GM06990 (cell line): ENCODE results near the gene IFRD2.

Experiments used
- DNase-seq: peaks from one replicate; pipeline ENCODE4 v3.0.0-alpha.2; 2011; ENCODE audit not compliant: insufficient read length; ENCODE audit errors: extremely low read depth
- H3K27me3 ChIP-seq: replicated peaks from 2 replicates; pipeline ENCODE4 v1.6.0; 2011; ENCODE audit warnings: low read length; ENCODE audit not compliant: control insufficient read depth, insufficient read depth
- H3K36me3 ChIP-seq: 2 replicates; pipeline ENCODE4 v1.5.1; 2011; ENCODE audit warnings: low read length; ENCODE audit not compliant: control insufficient read depth, insufficient read depth
- H3K4me3 ChIP-seq: replicated peaks from 2 replicates; pipeline ENCODE4 v1.5.1; 2011; ENCODE audit warnings: low read depth, mild to moderate bottlenecking, control low read depth, low read length
- TF ChIP-seq, protein P1 (sequence below): IDR thresholded peaks from 2 replicates; pipeline ENCODE4 v1.5.1; 2011; ENCODE audit warnings: low read length, control low read depth, mild to moderate bottlenecking, inconsistent platforms; ENCODE audit not compliant: insufficient read depth, poor library complexity, severe bottlenecking

IFRD2 gene

DNA sequence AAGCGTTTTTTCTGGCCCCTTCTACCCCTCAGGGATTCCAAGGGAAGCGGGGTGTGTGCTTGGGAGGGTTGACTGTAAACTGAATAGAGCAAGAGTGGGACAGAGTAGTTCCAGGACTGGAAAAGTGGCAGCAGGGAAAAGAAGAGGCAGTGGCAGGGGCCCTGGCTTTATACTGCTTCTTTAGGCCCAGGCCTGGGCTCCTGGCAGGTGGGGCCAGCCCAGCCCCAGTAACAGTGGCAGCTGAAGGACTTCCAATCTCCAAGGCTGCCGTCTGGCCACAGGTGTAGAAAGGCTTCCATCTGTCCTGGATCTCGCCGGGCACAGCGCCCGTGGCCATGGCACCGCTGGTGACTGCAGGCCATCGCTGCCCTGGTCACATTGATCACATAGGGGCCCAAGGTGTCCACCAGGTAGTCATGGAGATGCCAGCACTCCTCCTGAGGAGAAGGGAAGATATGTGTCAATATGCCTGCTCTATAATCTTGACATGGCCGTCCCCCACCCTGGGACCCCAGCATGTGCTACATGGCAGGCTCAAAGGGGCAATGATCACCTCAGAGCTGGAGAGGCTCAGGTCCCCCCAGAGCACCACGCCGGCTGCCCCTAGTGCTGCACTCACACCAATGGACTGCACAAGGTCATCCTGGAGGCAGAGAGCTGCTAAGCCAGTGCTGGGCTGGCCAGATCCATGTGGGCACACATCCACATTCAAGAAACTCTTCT, 1.0 kb upstream of the IFRD2 start:
- H3K4me3 ChIP-seq = peak overlapping the region; percentile 64
- no peak for DNase-seq
- TF ChIP-seq, protein P1, sequence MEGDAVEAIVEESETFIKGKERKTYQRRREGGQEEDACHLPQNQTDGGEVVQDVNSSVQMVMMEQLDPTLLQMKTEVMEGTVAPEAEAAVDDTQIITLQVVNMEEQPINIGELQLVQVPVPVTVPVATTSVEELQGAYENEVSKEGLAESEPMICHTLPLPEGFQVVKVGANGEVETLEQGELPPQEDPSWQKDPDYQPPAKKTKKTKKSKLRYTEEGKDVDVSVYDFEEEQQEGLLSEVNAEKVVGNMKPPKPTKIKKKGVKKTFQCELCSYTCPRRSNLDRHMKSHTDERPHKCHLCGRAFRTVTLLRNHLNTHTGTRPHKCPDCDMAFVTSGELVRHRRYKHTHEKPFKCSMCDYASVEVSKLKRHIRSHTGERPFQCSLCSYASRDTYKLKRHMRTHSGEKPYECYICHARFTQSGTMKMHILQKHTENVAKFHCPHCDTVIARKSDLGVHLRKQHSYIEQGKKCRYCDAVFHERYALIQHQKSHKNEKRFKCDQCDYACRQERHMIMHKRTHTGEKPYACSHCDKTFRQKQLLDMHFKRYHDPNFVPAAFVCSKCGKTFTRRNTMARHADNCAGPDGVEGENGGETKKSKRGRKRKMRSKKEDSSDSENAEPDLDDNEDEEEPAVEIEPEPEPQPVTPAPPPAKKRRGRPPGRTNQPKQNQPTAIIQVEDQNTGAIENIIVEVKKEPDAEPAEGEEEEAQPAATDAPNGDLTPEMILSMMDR = no peak
- H3K36me3 ChIP-seq = peaks cover 20% of the 10 kb centered on the region
- H3K27me3 ChIP-seq = no peaks in the 10 kb centered on the region

DNA sequence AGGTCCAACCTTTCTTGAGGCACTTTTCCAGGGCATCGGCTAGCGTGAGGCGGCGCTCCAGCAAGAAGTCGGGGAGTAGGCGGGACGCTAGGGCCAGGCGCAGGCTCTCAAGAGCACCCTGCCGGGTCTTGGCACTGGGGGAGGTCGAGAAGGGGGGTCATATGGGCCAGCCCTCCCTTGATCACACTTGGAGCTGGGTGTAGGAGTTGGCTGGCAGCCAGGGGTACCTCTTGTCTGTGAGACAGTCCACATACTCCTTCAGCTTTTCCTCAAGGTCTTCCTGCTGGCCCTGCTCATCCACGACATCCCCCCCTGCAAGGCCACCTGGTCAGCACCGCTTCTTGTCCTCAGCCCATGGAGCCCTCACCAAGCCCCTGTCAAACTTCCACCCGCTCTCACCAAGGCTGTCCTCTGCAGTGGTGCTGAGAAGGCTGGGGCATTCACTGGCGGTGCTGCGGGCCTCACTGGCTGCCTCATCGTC, 2.0 kb downstream of the IFRD2 start:
- TF ChIP-seq, protein P1 = no peak

DNA sequence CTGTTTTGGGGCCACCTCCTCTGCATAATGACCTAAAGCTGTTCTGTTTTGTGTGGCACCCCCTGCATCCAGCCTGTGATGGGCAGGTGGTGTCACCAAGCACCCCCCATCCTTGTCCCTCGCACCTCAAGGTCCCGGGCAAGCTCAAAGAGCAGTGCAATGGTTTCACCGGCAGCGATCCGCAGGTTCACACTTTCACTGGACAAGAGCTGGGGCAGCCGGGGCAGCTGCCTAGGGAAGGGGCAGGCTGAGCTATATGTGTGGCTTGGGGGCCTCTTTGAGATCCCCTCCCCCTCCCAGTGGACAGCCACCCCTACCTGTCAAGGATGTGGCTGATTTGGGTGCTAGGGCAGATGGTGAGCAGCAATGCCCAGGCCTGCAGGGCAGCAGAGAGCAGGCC, 3.1 kb downstream of the IFRD2 start:
- Histone ChIP-seq H3K36me3 (peaks cover 28% of the 10 kb centered on the region), H3K4me3 (no peak overlapping the region), H3K27me3 (no peaks in the 10 kb centered on the region)
- peak; percentile 3 for DNase-seq
- TF ChIP-seq, protein P1 = no peak

More for the DNA sequence above, 2.0 kb downstream of the IFRD2 start:
- Histone ChIP-seq H3K36me3 (peaks cover 28% of the 10 kb centered on the region), H3K4me3 (no peak overlapping the region), H3K27me3 (no peaks in the 10 kb centered on the region)
- peak; percentile 3 for DNase-seq

DNA sequence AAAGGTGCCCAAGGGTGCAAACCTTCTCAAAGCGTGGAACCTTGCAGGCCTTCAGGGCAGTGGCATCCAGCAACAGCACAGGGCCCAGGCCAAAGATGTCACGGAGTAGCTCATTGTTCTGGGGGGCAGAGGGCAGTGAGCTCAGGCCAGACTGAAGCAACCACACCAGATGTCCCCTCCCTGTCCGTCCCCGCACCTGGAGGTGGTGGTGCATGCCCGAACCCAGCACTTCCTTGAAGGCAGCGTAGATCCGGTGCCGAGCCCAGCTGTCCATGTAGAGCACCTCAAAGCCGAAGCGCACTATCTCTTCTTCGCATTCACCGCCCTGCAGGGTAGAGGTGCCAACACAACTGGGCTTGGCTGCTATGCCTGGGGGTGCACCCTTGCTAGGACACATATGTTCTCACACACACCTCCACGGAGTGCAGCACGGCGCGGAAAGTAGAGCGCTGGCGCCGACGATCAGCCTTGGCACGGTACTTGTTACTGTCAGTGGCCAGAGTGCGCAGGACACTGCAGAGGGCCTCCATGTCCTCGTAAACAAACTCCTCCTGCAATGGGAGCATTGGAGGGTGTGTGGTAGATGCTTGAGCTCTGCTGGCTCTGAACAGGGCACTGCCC, 3.7 kb downstream of the IFRD2 start:
- TF ChIP-seq, protein P1 = no peak
- no peaks in the 10 kb centered on the region for H3K27me3 ChIP-seq
- DNase-seq = peak; percentile 14
- H3K36me3 ChIP-seq = peaks cover 28% of the 10 kb centered on the region
- no peak overlapping the region for H3K4me3 ChIP-seq

DNA sequence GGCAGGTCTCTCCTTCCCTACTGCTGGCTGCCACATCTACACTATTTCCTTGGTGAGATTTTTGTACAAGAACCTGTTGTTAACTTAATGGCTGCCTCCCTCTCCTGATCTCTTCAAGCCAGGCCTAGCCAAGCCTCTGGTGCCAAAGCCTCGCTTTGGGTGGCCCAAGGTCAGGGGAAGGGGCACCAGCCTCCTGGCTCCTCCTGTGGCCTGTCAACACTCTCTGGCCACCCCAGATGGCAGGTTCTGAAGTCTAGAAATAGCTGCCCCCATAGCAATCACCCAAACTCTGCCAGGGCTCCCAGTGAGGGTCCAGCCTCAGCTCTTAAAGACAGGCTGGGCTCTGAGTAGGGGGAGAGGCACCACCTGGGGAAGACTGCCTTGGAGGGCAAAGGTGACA, 5.0 kb downstream of the IFRD2 start:
- Histone ChIP-seq H3K4me3 (no peak overlapping the region), H3K27me3 (no peaks in the 10 kb centered on the region), H3K36me3 (peaks cover 28% of the 10 kb centered on the region)
- TF ChIP-seq, protein P1 = no peak
- DNase-seq = peak; percentile 1
